ENCODE results near the gene CBLN3.

DNA sequence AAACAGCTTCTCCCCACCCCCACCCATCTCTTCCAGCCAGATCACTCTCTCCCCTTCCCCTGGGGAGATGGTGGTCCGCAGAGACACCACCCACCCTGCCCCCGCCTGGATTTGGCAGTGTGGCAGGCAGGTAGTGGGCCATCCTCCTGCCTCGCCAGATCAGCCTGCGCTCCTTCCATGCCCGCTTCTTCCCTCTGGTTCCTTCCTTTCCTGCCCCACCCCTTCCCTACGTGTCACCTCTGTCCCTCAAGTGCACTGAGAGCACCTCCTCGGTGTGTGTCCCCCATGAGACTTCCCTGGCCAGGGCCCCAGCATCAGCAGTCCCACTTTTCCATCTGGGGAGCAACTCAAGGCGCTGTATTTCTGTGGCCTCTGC, 30.0 kb downstream of the CBLN3 start:
- TF ChIP-seq MAX (IDR thresholded peaks at IDR 0.05) (no peak), EGR1 (IDR thresholded peaks at IDR 0.05) (no peak), EP300 (IDR thresholded peaks at IDR 0.05; ENCODE audit: borderline replicate concordance) (no peak), TAF1 (IDR thresholded peaks at IDR 0.05; ENCODE audit: low read depth) (no peak), FOXM1 (IDR thresholded peaks at IDR 0.05; ENCODE audit: borderline replicate concordance, low read depth) (no peak), CEBPB (IDR thresholded peaks at IDR 0.05) (no peak), REST (IDR thresholded peaks at IDR 0.05; ENCODE audit: low read depth) (no peak), ZBTB7A (IDR thresholded peaks at IDR 0.05; ENCODE audit: low read depth) (no peak), CREB1 (IDR thresholded peaks at IDR 0.05; ENCODE audit: low read depth) (no peak), RAD21 (IDR thresholded peaks at IDR 0.05; ENCODE audit: low read depth) (no peak), YY1 (IDR thresholded peaks at IDR 0.05; ENCODE audit: low read depth) (no peak), NFIC (IDR thresholded peaks at IDR 0.05) (no peak)
